ENCODE measurements around the gene LINC01488. TPM values are rescaled to one million over a fixed set of nuclear protein-coding genes. Genes with fewer than 3 reads are reported as not detected.

Gene LINC01488
- total RNA-seq, 1 experiment from 2014 or later, result not detected

Other genes with a start within 250 kb of the LINC01488 start
- gene MYEOV, start 187.5 kb upstream of the LINC01488 start, total RNA-seq (2014; rRNA removed; shearing (Covaris generic)), result 2.7 TPM in 2 replicates
- 76.0 and 91.0 TPM in 2 replicates for gene CCND1, start 159.5 kb downstream of the LINC01488 start, total RNA-seq (2014; rRNA removed; shearing (Covaris generic))
- 14.9 and 15.7 TPM in 2 replicates for gene LTO1, start 193.7 kb downstream of the LINC01488 start, total RNA-seq (2014; rRNA removed; shearing (Covaris generic))
- not detected in 2 replicates for gene FGF19, start 222.4 kb downstream of the LINC01488 start, total RNA-seq (2014; rRNA removed; shearing (Covaris generic))

Measured in M059J (cell line).